Epithelial cell of proximal tubule (primary cell): ENCODE results near the gene ENTR1. TPM values are rescaled to one million over a fixed set of nuclear protein-coding genes. Genes with fewer than 3 reads are reported as not detected.

Source experiments
- DNase-seq: peaks from one replicate; pipeline ENCODE4 v3.0.0-alpha.2; 2011; ENCODE audit warnings: low read depth
- H3K4me3 ChIP-seq: 2 replicates; pipeline ENCODE4 v1.5.1; 2011; ENCODE audit warnings: low read depth, mild to moderate bottlenecking, low read length
- CTCF ChIP-seq: conservative IDR thresholded peaks from 2 replicates; pipeline ENCODE4 v1.5.1; 2012; ENCODE audit warnings: low read depth, mild to moderate bottlenecking, low read length
- total RNA-seq: library from RNA; depleted of rRNA; stranded (reverse); fragments of >200 nt; gene quantifications from 2 replicates; pipeline ENCODE4 v1.2.3, GENCODE V29; 2015

ENTR1 gene, protein sequence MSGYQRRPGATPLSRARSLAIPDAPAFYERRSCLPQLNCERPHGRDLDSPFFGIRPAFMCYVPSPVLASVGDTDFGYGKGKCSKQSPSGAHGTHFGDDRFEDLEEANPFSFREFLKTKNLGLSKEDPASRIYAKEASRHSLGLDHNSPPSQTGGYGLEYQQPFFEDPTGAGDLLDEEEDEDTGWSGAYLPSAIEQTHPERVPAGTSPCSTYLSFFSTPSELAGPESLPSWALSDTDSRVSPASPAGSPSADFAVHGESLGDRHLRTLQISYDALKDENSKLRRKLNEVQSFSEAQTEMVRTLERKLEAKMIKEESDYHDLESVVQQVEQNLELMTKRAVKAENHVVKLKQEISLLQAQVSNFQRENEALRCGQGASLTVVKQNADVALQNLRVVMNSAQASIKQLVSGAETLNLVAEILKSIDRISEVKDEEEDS
- 57.5 and 87.6 TPM in 2 replicates for total RNA-seq

- DNase-seq = peak; percentile 18
- H3K4me3 ChIP-seq = peak within 1 kb of the TSS; percentile 90
- no peak for TF ChIP-seq CTCF
Observed at GRCh38 chr9:136410500-136411287, at the start of gene ENTR1, which contains the start of gene PMPCA. TSS of gene ENTR1 (minus strand) at chr9:136410614. CDS start at chr9:136410397, 217 bp downstream. TSS of gene PMPCA (plus strand) at chr9:136410658. CDS start at chr9:136410669, 11 bp downstream.

DNA sequence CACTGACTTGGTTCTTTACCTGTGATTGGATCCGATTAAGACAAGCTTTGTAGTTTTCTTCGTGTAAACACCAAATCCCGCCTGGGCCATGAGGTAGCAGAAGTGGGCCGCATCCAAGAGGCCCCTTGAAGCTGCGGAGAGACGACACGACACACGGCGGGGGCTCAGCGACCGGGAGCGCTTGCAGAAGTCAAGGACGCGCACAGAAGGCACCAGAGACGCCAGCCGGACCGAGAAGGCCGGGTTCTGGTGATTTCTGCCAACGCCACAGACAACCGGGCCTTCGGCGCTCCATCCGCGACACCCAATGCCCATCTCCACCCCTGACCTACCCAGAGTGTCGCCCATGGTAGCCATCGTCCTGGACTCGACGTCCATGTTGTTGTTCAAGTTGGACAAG, 49.0 kb upstream of the ENTR1 start:
- DNase-seq = no peak
- no peak for TF ChIP-seq CTCF

GRCh38 chr9:136457326-136457725, 46.9 kb upstream of the ENTR1 start:
- no peak for TF ChIP-seq CTCF
- DNase-seq = no peak

More for the DNA sequence above, 49.0 kb upstream of the ENTR1 start:
- H3K4me3 ChIP-seq = no peak overlapping the region

GRCh38 chr9:136456258-136456657, 45.8 kb upstream of the ENTR1 start:
- no peak for DNase-seq
- no peak overlapping the region for H3K4me3 ChIP-seq
- TF ChIP-seq CTCF = no peak

More at GRCh38 chr9:136457326-136457725, 46.9 kb upstream of the ENTR1 start:
- no peak overlapping the region for H3K4me3 ChIP-seq

DNA sequence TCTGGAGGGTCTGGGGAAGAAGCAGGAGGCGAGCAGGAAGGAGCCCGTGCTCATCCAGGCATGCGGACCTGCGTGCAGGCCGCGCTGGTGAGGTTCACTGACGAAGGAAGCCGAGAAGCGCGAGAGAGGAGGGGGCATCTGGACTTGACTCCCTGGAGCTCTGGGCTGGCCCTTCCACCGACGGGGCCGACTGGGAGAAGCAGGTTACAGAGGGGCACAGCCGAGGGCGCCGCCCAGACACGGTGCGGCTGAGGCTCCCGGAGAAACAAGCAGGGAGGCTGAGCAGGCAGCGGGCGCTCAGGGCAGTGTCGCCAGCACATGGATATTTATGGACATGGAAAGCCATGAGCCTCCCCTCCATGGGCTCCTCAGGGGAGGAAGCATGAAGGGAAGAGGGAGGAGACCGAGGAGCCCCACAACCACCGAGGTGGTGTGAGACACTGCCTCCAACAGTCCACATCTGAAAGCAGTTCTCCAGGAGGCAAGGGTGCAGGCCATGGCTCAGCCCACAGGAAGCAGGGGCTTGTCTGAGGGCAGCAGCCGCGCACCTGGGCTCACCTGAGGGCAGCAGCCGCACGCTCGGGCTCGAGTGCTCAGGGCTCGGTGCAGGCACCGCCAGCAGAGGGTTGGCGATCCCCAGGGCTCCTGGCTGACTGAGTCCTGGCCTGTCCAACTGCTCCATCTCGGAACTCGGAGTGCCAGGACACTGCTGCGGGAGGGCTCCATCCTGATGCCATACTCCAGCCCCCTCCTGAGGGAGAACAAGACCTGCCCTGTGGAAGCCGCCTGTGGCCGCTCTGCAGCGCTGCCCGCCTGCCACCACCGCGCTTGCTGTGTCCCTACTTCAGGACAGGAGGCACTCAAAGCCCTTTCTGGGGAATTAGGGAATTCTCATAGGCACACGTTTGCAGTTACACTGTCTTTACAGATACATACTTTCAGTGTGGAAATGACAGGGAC, 44.9 kb upstream of the ENTR1 start:
- H3K4me3 ChIP-seq = no peak overlapping the region
- TF ChIP-seq CTCF = no peak
- DNase-seq = no peak
